NCI-H345 (cell line): ENCODE data around the gene TTC39A.

Experiments used
- DNase-seq: peaks from one replicate; lab custom pipeline; 2025; lab: John Stamatoyannopoulos, UW

Gene TTC39A

GRCh38 chr1:51314974-51315373, 15.4 kb downstream of the TTC39A start:
- DNase-seq: no peak

DNA sequence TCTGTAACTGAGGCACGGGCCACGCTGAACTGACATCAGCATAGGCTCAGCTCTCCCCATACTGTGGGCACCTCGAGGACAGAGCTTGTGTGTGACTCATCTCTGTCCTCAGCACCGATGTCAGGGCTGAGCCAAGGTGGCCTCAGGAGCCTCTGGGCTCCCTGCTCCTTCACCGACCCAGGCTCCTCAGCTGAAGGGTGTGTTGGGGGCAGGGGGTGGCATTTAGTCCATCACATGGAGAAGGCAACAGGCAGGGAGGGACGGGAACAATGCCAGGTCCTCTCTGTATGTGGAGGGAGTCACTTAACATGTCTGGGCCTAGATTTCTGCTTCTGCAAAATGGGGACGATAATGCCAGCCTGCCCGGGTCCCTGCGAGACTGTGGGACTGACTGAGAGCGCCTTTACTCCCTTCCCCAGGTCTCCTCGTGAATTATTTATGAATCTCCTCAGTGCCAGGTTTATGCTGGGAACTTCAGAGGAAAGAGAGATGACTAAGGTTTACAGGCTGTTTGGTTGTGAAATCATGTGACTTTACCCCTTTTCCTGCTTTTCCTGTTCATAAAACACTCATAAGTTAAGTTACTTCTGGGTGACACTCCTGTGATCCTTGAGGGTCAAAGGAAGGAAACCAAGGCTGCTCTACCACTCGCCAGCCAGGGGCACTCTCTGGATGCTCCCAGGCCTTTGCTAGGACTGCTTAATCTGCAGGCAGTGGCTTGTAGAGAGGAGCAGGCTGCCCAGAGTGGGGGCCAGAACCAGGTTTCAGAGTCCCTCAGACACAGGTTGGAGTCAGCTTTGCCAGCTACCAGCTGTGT, 16.2 kb downstream of the TTC39A start:
- no peak for DNase-seq

GRCh38 chr1:51313268-51313852, 17.0 kb downstream of the TTC39A start:
- no peak for DNase-seq

DNA sequence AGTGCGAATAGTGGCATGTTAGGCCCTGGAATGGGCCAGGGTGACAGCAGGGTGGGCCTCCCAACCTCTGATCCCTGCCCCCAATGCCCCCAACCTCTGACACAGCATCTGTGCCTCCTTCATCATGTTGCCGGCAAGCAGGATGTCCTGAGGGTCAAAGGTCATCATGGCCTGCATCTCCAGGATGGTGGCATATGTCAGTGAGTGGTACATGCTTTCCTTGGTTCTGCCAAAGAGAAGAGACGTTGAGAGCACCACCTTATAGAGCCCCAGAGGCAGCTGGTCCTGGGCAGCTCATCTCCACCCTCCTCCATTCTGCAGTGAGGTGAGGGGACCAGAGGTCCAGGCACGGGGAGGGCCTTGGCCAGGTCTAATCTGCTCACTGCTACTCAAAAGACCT, 17.6 kb downstream of the TTC39A start:
- no peak for DNase-seq

DNA sequence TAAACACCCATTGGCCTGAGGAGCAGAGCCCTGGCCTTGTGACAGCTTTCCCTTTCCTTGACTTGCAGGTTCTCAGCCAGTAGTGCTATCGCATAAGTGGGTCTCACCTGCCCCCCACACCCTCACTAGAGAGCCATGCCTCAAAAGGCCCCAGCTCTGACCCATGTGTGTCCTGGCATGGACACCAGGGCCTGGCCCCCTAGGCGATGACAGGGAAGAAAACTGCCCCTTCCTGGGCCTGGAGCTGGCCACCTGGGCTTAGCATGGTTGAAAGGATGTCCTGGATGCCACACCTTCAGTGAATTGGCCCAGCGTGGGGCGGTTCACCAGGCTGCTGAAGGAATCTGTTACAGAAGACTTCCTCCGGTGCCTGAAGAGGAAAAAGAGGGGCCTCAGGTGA, 18.5 kb downstream of the TTC39A start:
- no peak for DNase-seq

- DNase-seq: no peak
Measured at GRCh38 chr1:51310871-51311613, 19.3 kb downstream of the TTC39A start.

- no peak for DNase-seq
Measured at GRCh38 chr1:51309291-51309690, 21.1 kb downstream of the TTC39A start.

DNA sequence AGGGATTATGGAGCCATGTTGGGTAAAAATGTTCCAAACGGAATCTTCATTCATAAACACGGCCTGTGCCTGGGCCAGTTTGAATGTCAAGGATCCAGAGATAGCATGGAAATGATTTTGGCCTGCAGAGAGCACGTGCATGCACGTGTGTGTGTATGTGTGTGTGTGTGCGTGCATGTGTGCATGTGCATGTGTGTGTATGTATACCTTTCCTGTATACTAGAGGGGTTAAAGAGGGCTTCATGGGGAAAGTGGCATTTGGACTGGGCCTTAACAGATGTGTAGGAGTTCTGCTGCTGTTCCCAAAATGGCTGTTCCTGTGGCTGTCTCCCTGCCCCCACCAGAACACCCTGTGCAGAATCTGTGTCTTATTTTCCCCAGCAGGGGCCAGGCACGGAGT, 21.7 kb downstream of the TTC39A start:
- DNase-seq: no peak

DNA sequence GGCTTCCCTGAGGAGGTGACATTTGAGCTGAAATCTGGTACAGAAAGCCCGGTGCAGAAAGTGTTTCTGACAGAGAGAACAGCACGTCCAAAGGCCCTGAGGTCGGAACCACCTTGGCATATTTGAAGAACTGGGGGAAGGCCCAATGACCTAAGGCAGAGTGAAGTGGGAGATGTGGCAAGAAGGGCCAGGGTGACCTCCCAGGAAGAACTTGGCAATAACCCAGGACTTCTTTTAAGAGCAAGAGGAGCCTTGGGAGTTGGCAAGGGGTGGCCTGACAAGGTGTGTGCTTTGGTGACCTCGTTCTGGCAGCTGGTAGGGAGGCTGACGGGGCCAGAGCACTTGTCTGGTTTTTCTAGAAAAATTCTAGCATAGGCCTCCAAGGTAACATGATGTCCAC, 23.4 kb downstream of the TTC39A start:
- DNase-seq: no peak

DNA sequence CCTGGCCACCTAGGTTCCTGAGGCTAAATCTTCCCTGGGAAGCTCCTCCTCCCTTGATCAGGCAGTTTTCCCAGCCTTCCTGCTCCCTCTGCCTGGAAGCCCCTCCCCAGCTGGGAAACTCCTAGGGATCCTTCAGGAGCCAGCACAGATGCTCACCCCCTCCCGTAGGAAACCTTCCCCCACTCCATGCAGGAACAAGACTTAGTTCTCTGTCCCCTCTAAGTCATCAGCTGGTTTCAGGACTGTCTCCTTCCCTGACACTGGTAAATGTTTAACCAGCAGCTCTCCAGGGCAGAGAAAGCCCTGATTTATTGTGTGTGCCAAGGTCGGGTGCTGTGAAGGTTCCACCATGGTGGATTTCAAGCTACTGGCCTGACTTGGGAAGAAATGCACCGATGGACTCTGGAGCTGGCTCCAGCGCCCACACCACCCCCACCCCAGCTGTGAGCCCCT, 25.0 kb downstream of the TTC39A start:
- DNase-seq: no peak

DNA sequence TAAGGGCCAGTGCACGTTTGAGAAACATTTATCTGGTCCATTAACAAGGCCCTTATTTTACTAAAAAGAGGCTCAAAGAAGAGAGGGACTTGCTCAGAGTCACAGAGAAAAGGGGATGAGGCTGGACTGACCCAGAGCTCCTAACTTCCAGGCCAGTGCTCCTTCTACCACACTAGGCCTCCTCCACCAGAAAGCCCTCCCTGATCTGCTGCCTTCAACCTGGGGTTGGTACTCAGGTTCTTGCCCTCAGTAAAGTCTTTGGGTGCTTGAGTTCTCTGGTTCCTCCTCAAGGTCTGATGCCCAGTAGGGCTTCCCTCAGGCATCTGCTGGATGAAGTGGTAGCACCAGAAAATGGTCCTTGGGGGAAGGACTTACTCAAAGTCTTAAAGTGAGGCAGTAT, 26.0 kb downstream of the TTC39A start:
- DNase-seq: no peak

GRCh38 chr1:51303751-51304251, 26.6 kb downstream of the TTC39A start:
- DNase-seq: no peak

DNA sequence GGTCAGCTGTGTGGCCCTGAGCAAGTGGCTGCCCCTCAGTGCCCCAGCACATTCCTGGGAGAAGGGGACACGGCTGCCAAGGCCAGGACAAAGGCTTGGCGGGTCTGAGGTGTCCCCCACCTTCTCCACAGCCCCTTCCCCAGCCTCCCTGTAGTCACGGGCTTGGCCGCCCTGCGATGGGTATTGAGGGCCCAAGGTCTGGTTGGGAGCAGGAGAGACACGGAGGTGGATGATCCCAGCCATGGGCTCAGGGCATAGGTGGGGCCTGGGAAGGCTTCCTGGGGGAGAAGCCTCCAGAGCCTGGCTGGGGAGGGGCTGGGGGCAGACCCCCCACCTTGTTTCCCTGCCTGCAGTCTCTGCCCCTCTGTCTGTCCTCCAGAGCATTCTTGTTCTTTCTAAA, 27.0 kb downstream of the TTC39A start:
- no peak for DNase-seq

DNA sequence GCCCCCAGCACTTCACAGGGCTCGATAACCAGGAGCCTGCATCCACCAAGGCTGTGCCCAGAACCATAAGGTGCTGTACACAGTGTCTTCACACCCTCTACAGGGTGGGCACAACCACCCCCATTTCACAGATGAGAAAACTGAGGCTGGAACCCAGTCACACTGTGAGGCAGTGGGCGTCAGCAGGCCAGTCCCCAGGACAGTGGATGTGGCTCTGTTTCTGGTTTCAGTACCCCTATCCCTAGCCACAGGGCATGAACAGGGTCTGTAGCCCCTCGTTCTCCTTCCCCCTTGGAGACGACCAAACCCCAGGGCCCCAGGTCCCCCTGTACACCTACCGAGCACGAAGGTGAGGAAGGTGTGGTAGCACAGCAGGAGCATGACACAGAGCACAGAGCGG, 27.6 kb downstream of the TTC39A start:
- no peak for DNase-seq

- no peak for DNase-seq
Measured at GRCh38 chr1:51302270-51302669, 28.1 kb downstream of the TTC39A start.

- DNase-seq: no peak
Measured at GRCh38 chr1:51301844-51302162, 28.6 kb downstream of the TTC39A start.

- no peak for DNase-seq
Measured at GRCh38 chr1:51301152-51301843, 29.1 kb downstream of the TTC39A start.

DNA sequence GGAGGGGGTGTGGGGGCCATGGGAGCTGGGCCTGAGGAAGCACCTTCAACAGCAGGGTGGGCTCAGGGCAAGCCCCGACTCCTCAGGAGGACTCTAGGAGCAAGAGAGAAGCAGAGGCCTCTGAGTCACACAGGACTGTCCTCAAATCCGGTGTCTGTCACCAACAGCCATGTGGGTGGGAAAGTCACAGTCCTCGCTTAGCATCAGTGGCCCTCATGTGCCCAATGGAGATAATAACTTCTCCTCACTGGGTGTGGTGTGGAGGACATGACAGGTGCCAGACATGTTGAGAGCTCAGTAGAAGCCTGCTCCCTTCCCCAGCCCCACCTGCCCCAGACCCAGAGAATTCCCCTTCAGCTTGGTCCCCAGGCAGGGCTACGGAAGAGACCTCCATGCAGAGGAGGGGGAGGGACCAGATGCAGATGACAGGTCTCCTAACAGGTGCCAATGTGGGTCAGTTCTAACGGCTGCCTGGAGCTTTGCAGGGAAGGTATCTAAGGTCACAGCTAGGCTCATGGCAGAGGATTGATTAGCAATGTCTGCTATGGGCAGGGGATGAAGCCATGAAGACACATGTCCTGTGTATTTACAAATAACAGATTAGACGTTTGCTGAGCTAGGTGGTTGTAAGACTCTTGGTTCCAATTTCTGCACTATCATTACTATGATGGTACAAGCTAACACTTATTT, 30.2 kb downstream of the TTC39A start:
- no peak for DNase-seq

- no peak for DNase-seq
Measured at GRCh38 chr1:51299185-51299885, 31.0 kb downstream of the TTC39A start.

DNA sequence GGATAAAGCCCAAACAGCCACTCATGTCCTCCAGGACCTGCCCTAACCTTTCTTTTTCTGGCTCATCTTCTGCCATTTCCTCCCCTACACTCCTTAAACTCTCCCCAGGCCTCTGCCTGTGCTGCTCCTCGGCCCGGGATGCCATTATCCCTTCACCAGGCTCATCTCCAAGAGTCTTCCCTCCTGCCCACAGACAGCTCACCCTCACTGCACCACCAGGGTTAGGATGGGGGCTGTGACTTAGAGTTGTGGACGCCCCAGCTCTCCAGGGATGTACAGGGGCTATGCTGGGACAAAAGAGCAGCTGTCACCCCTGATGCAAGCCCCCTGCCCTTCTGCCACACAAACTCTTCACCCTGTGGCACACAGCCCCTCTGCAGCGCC, 32.0 kb downstream of the TTC39A start:
- no peak for DNase-seq
